Activated CD8-positive, alpha-beta memory T cell treated with anti-CD3 and anti-CD28 coated beads, Interleukin-2, amount 10 ng/mL, durations not matched to agents 7 days and 5 days (primary cell): ENCODE results near the gene SLC31A1. TPM values are rescaled to one million over a fixed set of nuclear protein-coding genes. Genes with fewer than 3 reads are reported as not detected.

Experiments used
- ATAC-seq: fragments of 150-1000 bp; cut with Tn5 transposase; one replicate; pipeline ENCODE4 v1.10.0; 2021; ENCODE audit warnings: moderate library complexity
- CTCF ChIA-PET: fragments of 350-600 bp; sonication (Branson Sonifier 250); formaldehyde crosslinking; loops from one replicate; lab custom pipeline; 2021; ENCODE audit warnings: antibody characterized with exemption; lab: Charles Lee
- DNase-seq: peaks from one replicate; pipeline ENCODE4 v3.0.0-alpha.2; 2020
- H3K27ac Mint-ChIP-seq: one replicate; pipeline ENCODE4 v1.8.0; 2021; ENCODE audit warnings: mild to moderate bottlenecking, mixed read lengths
- H3K27me3 Mint-ChIP-seq: one replicate; pipeline ENCODE4 v1.8.0; 2021; ENCODE audit warnings: mixed read lengths
- H3K36me3 Mint-ChIP-seq: one replicate; pipeline ENCODE4 v1.8.0; 2021; ENCODE audit warnings: mild to moderate bottlenecking, mixed read lengths
- H3K4me1 Mint-ChIP-seq: one replicate; pipeline ENCODE4 v1.8.0; 2021; ENCODE audit warnings: mixed read lengths
- H3K4me3 Mint-ChIP-seq: one replicate; pipeline ENCODE4 v1.8.0; 2021; ENCODE audit warnings: mild to moderate bottlenecking, moderate library complexity, mixed read lengths
- H3K9me3 Mint-ChIP-seq: one replicate; pipeline ENCODE4 v1.8.0; 2022; ENCODE audit warnings: low read depth, mixed read lengths
- total RNA-seq, 2 experiments: library from RNA; stranded (reverse); gene quantifications; one replicate each; pipeline ENCODE4 v1.2.3, GENCODE V29; 2021

SLC31A1 gene
- 10 to 100 TPM in 1 of 2 experiments, 1 to 10 TPM in 1; 8.7 to 12.2 TPM for total RNA-seq

DNA sequence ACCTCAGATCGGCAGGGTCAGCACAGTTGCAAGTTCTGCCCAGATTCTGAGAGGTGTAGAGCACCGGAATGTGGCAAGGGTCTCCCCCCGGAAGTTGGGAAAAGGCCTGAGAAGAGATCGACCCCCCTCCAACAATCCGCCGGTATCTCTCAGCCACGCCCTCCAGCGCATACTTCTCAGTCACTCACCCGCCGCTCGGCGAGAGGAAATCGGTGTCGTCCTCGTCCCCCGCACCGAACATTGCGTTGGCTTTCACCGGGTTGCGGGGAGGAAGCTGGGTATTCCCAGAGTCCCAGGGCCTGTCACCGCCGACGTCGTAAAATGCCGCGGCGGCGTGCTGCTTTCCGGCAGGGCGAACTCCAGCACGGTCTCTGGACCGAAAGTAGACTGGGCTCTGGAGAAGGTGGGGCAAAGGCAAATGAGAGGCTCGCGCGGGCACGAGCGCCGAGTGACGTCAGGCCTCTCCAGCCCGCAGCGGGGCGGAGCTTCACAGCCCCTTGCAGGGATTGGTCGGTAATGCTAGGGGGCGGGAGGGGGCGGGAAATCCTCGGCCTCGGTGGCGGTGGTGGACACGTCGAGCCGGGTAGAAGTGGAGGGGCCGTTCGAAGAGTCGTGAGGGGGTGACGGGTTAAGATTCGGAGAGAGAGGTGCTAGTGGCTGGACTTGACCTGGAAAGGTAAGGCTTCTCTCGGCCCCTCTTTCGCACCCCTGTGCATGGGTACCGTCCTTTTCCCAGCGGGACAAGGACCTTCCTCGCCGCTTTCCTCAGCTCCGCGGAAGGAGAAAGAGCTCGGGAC is at the start of gene SLC31A1, which contains the start of gene FKBP15:
Gene SLC31A1, plus strand, starts transcription at position 542 of the 797 bp plus-strand sequence. CDS start 34,605 bp downstream, outside the sequence.
Gene FKBP15, minus strand, starts transcription at position 275 of the 797 bp plus-strand sequence. Its CDS starts 34 bp downstream, at position 241.
- peak; percentile 95 for ATAC-seq
- Mint-ChIP-seq H3K36me3 (peaks cover 19% of the 10 kb centered on the region), H3K4me1 (peaks cover 53% of the 10 kb centered on the region), H3K4me3 (peak within 1 kb of the TSS; percentile 88), H3K27me3 (no peaks in the 10 kb centered on the region), H3K27ac (peak within 1 kb of the TSS; percentile 93), H3K9me3 (no peaks in the 10 kb centered on the region)
- peak; percentile 98 for DNase-seq
- CTCF ChIA-PET = interaction anchor here (1.2 to 4.7 kb wide), 9 partner anchors 11 to 437 kb away, joined by 3 to 31 read pairs (median 4); partner anchors contain the start of genes C9orf43, CDC26, POLE3 and PRPF4

GRCh38 chr9:113173341-113173740 is 48.0 kb upstream of the SLC31A1 start:
- no peak for DNase-seq
- Mint-ChIP-seq H3K4me1 (no peaks in the 10 kb centered on the region), H3K9me3 (no peaks in the 10 kb centered on the region), H3K4me3 (no peak overlapping the region), H3K36me3 (peaks cover 68% of the 10 kb centered on the region), H3K27me3 (no peaks in the 10 kb centered on the region), H3K27ac (no peak overlapping the region)
- CTCF ChIA-PET = interaction anchor here (0.6 to 2.0 kb wide), 3 partner anchors 20 to 42 kb away, joined by 3 to 4 read pairs (median 3); partner anchors contain the start of gene SLC31A2
- no peak for ATAC-seq

GRCh38 chr9:113176803-113177202 is 44.5 kb upstream of the SLC31A1 start:
- no peak for ATAC-seq
- CTCF ChIA-PET = no interaction called here
- H3K36me3 Mint-ChIP-seq = peaks cover 66% of the 10 kb centered on the region

GRCh38 chr9:113177251-113177650 is 44.1 kb upstream of the SLC31A1 start:
- no peak for ATAC-seq
- H3K4me1 Mint-ChIP-seq = no peaks in the 10 kb centered on the region

More at GRCh38 chr9:113176803-113177202, 44.5 kb upstream of the SLC31A1 start:
- DNase-seq = no peak
- Mint-ChIP-seq H3K27me3 (no peaks in the 10 kb centered on the region), H3K27ac (no peak overlapping the region), H3K4me3 (no peak overlapping the region), H3K9me3 (no peaks in the 10 kb centered on the region), H3K4me1 (no peaks in the 10 kb centered on the region)

GRCh38 chr9:113178087-113178486 is 43.3 kb upstream of the SLC31A1 start:
- no peak for DNase-seq
- no peak overlapping the region for H3K27ac Mint-ChIP-seq
- H3K4me3 Mint-ChIP-seq = no peak overlapping the region
- H3K27me3 Mint-ChIP-seq = no peaks in the 10 kb centered on the region
- ATAC-seq = no peak
- peaks cover 64% of the 10 kb centered on the region for H3K36me3 Mint-ChIP-seq
- H3K4me1 Mint-ChIP-seq = no peaks in the 10 kb centered on the region
- H3K9me3 Mint-ChIP-seq = no peaks in the 10 kb centered on the region
- CTCF ChIA-PET = no interaction called here

More at GRCh38 chr9:113177251-113177650, 44.1 kb upstream of the SLC31A1 start:
- CTCF ChIA-PET = no interaction called here
- Mint-ChIP-seq H3K9me3 (no peaks in the 10 kb centered on the region), H3K36me3 (peaks cover 66% of the 10 kb centered on the region), H3K27me3 (no peaks in the 10 kb centered on the region), H3K27ac (no peak overlapping the region), H3K4me3 (no peak overlapping the region)
- DNase-seq = no peak

GRCh38 chr9:113179839-113180238 is 41.5 kb upstream of the SLC31A1 start:
- Mint-ChIP-seq H3K4me1 (no peaks in the 10 kb centered on the region), H3K4me3 (no peak overlapping the region), H3K9me3 (no peaks in the 10 kb centered on the region), H3K27me3 (no peaks in the 10 kb centered on the region), H3K27ac (no peak overlapping the region), H3K36me3 (peaks cover 66% of the 10 kb centered on the region)
- CTCF ChIA-PET = interaction anchor here (0.8 kb wide), 1 partner anchor 67 kb away, joined by 3 read pairs; no protein-coding TSS in a partner anchor
- DNase-seq (no peak), ATAC-seq (no peak)

DNA sequence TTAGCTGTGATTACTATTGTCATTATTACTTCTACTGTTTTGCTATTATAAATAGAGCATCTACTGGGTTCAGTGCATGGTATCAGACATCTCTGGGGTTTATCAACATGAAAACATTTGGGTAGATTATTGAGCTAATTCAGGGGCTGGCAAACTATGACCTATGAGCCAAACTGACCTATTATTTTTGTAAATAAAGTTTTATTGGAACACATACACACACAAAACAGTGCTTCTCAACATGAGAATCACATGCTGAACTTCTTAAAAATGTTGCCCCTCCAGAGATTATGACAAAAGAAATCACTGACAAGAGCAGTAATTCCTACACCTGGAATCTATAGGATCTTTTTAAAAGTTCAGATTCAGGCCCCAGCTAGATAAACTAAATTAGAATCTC is 40.2 kb upstream of the SLC31A1 start:
- Mint-ChIP-seq H3K36me3 (peaks cover 66% of the 10 kb centered on the region), H3K4me1 (no peaks in the 10 kb centered on the region), H3K4me3 (no peak overlapping the region), H3K27ac (no peak overlapping the region), H3K9me3 (no peaks in the 10 kb centered on the region), H3K27me3 (no peaks in the 10 kb centered on the region)
- CTCF ChIA-PET = no interaction called here
- ATAC-seq (no peak), DNase-seq (no peak)

DNA sequence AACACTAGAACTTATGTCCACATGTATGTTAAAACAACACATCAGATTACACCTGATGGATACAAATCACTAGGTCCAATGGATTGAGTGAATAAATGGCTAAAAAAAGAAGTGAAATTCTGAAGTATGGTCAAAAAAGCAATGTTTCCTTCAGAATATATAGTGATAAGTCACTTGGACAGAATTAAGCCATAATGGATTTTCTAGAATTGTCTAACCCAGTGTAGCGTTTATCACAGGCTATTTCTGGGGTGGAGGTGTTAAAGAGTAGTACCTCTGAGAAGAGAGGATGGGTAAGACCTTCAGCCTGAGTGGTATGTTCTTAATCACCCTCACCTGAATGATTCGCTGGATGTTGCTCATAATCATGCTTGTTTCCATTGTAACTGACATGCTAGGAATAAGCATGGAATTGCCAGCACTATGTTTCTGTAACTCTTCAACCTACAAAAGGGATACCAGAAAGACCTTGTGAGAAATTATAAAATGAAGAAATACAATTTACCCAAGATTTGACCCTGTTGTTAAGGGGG is 37.3 kb upstream of the SLC31A1 start:
- no peaks in the 10 kb centered on the region for H3K9me3 Mint-ChIP-seq
- H3K4me3 Mint-ChIP-seq = no peak overlapping the region
- H3K27me3 Mint-ChIP-seq = no peaks in the 10 kb centered on the region
- CTCF ChIA-PET = no interaction called here
- no peak overlapping the region for H3K27ac Mint-ChIP-seq
- ATAC-seq = no peak
- peaks cover 7% of the 10 kb centered on the region for H3K4me1 Mint-ChIP-seq
- H3K36me3 Mint-ChIP-seq = peaks cover 63% of the 10 kb centered on the region
- DNase-seq = no peak

GRCh38 chr9:113184539-113184938 is 36.8 kb upstream of the SLC31A1 start:
- Mint-ChIP-seq H3K36me3 (peaks cover 62% of the 10 kb centered on the region), H3K4me3 (no peak overlapping the region), H3K9me3 (no peaks in the 10 kb centered on the region), H3K27me3 (no peaks in the 10 kb centered on the region), H3K27ac (no peak overlapping the region), H3K4me1 (peaks cover 7% of the 10 kb centered on the region)
- CTCF ChIA-PET = interaction anchor here (1.3 kb wide), 1 partner anchor 23 kb away, joined by 3 read pairs; no protein-coding TSS in a partner anchor
- ATAC-seq (no peak), DNase-seq (no peak)

- Mint-ChIP-seq H3K27me3 (no peaks in the 10 kb centered on the region), H3K36me3 (peaks cover 63% of the 10 kb centered on the region), H3K27ac (no peak overlapping the region), H3K9me3 (no peaks in the 10 kb centered on the region), H3K4me3 (no peak overlapping the region), H3K4me1 (peaks cover 7% of the 10 kb centered on the region)
- no peak for DNase-seq
- CTCF ChIA-PET = interaction anchor here (1.3 kb wide), 1 partner anchor 22 kb away, joined by 3 read pairs; no protein-coding TSS in a partner anchor
- ATAC-seq = no peak
These were observed 36.1 kb upstream of the SLC31A1 start for GRCh38 chr9:113185271-113185670.

DNA sequence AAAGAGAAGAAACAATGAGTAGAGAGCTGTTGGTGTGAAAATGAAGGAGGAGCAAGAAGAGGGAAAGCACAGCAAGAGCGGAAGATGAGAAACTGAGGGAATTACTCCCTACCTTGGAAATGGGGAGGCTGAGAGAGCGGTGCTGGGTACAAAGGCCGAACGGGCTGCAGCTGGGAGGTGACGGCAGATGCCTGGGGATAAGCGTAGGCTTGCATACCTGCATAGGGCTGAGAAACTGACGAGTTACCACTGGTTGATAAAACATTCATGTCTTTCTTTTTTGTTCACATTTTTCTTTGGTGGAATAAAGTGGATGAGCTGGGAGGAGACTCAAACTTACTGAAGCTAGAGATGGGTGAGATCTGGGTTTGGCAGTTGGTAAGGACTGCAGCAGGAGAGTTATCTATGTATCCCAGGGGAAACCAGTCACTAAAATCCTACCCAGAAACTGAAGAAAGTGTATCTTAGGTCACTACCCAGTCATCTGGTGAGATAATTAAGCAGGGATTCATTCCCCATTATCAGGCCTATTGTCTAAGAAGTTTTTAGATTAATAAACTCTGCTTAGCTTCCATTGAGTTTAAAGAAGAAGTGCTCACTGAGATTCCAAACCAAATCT is 35.1 kb upstream of the SLC31A1 start:
- CTCF ChIA-PET = interaction anchor here (1.0 to 1.2 kb wide), 3 partner anchors 11 to 41 kb away, joined by 3 to 4 read pairs (median 3); no protein-coding TSS in a partner anchor
- ATAC-seq (no peak), DNase-seq (no peak)
- Mint-ChIP-seq H3K36me3 (peaks cover 61% of the 10 kb centered on the region), H3K9me3 (no peaks in the 10 kb centered on the region), H3K27ac (no peak overlapping the region), H3K4me1 (peaks cover 7% of the 10 kb centered on the region), H3K27me3 (no peaks in the 10 kb centered on the region), H3K4me3 (no peak overlapping the region)

GRCh38 chr9:113187929-113188595 is 33.3 kb upstream of the SLC31A1 start:
- Mint-ChIP-seq H3K27ac (peak overlapping the region; percentile 52), H3K36me3 (peaks cover 49% of the 10 kb centered on the region), H3K4me1 (peaks cover 7% of the 10 kb centered on the region), H3K9me3 (no peaks in the 10 kb centered on the region), H3K4me3 (no peak overlapping the region), H3K27me3 (no peaks in the 10 kb centered on the region)
- DNase-seq (no peak), ATAC-seq (no peak)
- CTCF ChIA-PET = no interaction called here

GRCh38 chr9:113192455-113192854 is 28.9 kb upstream of the SLC31A1 start:
- H3K27me3 Mint-ChIP-seq = no peaks in the 10 kb centered on the region
- no peak for ATAC-seq
- H3K4me1 Mint-ChIP-seq = peaks cover 7% of the 10 kb centered on the region
- no peak overlapping the region for H3K4me3 Mint-ChIP-seq
- H3K36me3 Mint-ChIP-seq = peaks cover 39% of the 10 kb centered on the region
- no peaks in the 10 kb centered on the region for H3K9me3 Mint-ChIP-seq
- no peak for DNase-seq
- no peak overlapping the region for H3K27ac Mint-ChIP-seq
- CTCF ChIA-PET = interaction anchor here (1.0 kb wide), 1 partner anchor 35 kb away, joined by 3 read pairs; no protein-coding TSS in a partner anchor
